ENCODE data around the gene PERM1.

PERM1 gene

GRCh38 chr1:938711-939489 lies 43.0 kb downstream of the PERM1 start:
- H3K9ac ChIP-seq (ENCODE audit: low read length), result no peak overlapping the region
- no peaks in the 10 kb centered on the region for H3K9me3 ChIP-seq (ENCODE audit: insufficient read depth, low read length)
- no peaks in the 10 kb centered on the region for H3K27me3 ChIP-seq (ENCODE audit: low read length)
- no peak overlapping the region for H3K4me3 ChIP-seq (ENCODE audit: insufficient read depth, low read length, poor library complexity, severe bottlenecking)
- H3F3A ChIP-seq (ENCODE audit: insufficient read depth), result no peaks in the 10 kb centered on the region
- TF ChIP-seq CTCF (IDR thresholded peaks at IDR 0.05; ENCODE audit: insufficient read depth, low read length, poor library complexity, severe bottlenecking), result no peak
- no peak for TF ChIP-seq EZH2phosphoT487 (conservative IDR thresholded peaks at IDR 0.05; ENCODE audit: low read length)
- no peaks in the 10 kb centered on the region for H4K20me1 ChIP-seq (ENCODE audit: low read depth, low read length)
- no peaks in the 10 kb centered on the region for H3K79me2 ChIP-seq (ENCODE audit: insufficient read depth, low read length)
- H3K36me3 ChIP-seq (ENCODE audit: low read length), result no peaks in the 10 kb centered on the region
- no peaks in the 10 kb centered on the region for H3K9me2 ChIP-seq (replicated peaks; ENCODE audit: insufficient read depth, low read length)
- no peak overlapping the region for H3K4me2 ChIP-seq (ENCODE audit: low read depth, low read length, poor library complexity, severe bottlenecking)
- H3K27ac ChIP-seq (ENCODE audit: low read depth, low read length), result no peak overlapping the region
- H2AFZ ChIP-seq (ENCODE audit: low read depth, low read length, severe bottlenecking), result no peak overlapping the region

GRCh38 chr1:938088-938683 lies 43.7 kb downstream of the PERM1 start:
- Histone ChIP-seq H3K9me3 (ENCODE audit: insufficient read depth, low read length) (no peaks in the 10 kb centered on the region), H3K9me2 (replicated peaks; ENCODE audit: insufficient read depth, low read length) (no peaks in the 10 kb centered on the region), H3K4me2 (ENCODE audit: low read depth, low read length, poor library complexity, severe bottlenecking) (no peak overlapping the region), H2AFZ (ENCODE audit: low read depth, low read length, severe bottlenecking) (no peak overlapping the region), H3K79me2 (ENCODE audit: insufficient read depth, low read length) (no peaks in the 10 kb centered on the region), H4K20me1 (ENCODE audit: low read depth, low read length) (no peaks in the 10 kb centered on the region), H3K4me3 (ENCODE audit: insufficient read depth, low read length, poor library complexity, severe bottlenecking) (no peak overlapping the region), H3K27ac (ENCODE audit: low read depth, low read length) (no peak overlapping the region), H3K36me3 (ENCODE audit: low read length) (no peaks in the 10 kb centered on the region), H3K27me3 (ENCODE audit: low read length) (no peaks in the 10 kb centered on the region), H3F3A (ENCODE audit: insufficient read depth) (no peaks in the 10 kb centered on the region), H3K9ac (ENCODE audit: low read length) (no peak overlapping the region)
- TF ChIP-seq CTCF (IDR thresholded peaks at IDR 0.05; ENCODE audit: insufficient read depth, low read length, poor library complexity, severe bottlenecking) (no peak), EZH2phosphoT487 (conservative IDR thresholded peaks at IDR 0.05; ENCODE audit: low read length) (no peak)

GRCh38 chr1:937521-937920 lies 44.4 kb downstream of the PERM1 start:
- H3K9me3 ChIP-seq (ENCODE audit: insufficient read depth, low read length), result no peaks in the 10 kb centered on the region
- H3K9ac ChIP-seq (ENCODE audit: low read length), result no peak overlapping the region
- no peak overlapping the region for H3K4me3 ChIP-seq (ENCODE audit: insufficient read depth, low read length, poor library complexity, severe bottlenecking)
- H2AFZ ChIP-seq (ENCODE audit: low read depth, low read length, severe bottlenecking), result no peak overlapping the region
- no peaks in the 10 kb centered on the region for H3K27me3 ChIP-seq (ENCODE audit: low read length)
- no peaks in the 10 kb centered on the region for H3K36me3 ChIP-seq (ENCODE audit: low read length)
- no peaks in the 10 kb centered on the region for H3K79me2 ChIP-seq (ENCODE audit: insufficient read depth, low read length)
- H3F3A ChIP-seq (ENCODE audit: insufficient read depth), result no peaks in the 10 kb centered on the region
- H3K9me2 ChIP-seq (replicated peaks; ENCODE audit: insufficient read depth, low read length), result no peaks in the 10 kb centered on the region
- TF ChIP-seq CTCF (IDR thresholded peaks at IDR 0.05; ENCODE audit: insufficient read depth, low read length, poor library complexity, severe bottlenecking) (no peak), EZH2phosphoT487 (conservative IDR thresholded peaks at IDR 0.05; ENCODE audit: low read length) (no peak)
- H4K20me1 ChIP-seq (ENCODE audit: low read depth, low read length), result no peaks in the 10 kb centered on the region
- no peak overlapping the region for H3K4me2 ChIP-seq (ENCODE audit: low read depth, low read length, poor library complexity, severe bottlenecking)
- H3K27ac ChIP-seq (ENCODE audit: low read depth, low read length), result no peak overlapping the region

Measured in SU-DHL-6 (cell line).